Measurements from ENCODE around the gene TP53BP1. TPM values are rescaled to one million over a fixed set of nuclear protein-coding genes. Genes with fewer than 3 reads are reported as not detected.
"Not testable (repeated sequence)": the region's sequence is repeated elsewhere in the genome, so short reads cannot be mapped to it uniquely, and the experiment has no call there.

The TP53BP1 gene, protein sequence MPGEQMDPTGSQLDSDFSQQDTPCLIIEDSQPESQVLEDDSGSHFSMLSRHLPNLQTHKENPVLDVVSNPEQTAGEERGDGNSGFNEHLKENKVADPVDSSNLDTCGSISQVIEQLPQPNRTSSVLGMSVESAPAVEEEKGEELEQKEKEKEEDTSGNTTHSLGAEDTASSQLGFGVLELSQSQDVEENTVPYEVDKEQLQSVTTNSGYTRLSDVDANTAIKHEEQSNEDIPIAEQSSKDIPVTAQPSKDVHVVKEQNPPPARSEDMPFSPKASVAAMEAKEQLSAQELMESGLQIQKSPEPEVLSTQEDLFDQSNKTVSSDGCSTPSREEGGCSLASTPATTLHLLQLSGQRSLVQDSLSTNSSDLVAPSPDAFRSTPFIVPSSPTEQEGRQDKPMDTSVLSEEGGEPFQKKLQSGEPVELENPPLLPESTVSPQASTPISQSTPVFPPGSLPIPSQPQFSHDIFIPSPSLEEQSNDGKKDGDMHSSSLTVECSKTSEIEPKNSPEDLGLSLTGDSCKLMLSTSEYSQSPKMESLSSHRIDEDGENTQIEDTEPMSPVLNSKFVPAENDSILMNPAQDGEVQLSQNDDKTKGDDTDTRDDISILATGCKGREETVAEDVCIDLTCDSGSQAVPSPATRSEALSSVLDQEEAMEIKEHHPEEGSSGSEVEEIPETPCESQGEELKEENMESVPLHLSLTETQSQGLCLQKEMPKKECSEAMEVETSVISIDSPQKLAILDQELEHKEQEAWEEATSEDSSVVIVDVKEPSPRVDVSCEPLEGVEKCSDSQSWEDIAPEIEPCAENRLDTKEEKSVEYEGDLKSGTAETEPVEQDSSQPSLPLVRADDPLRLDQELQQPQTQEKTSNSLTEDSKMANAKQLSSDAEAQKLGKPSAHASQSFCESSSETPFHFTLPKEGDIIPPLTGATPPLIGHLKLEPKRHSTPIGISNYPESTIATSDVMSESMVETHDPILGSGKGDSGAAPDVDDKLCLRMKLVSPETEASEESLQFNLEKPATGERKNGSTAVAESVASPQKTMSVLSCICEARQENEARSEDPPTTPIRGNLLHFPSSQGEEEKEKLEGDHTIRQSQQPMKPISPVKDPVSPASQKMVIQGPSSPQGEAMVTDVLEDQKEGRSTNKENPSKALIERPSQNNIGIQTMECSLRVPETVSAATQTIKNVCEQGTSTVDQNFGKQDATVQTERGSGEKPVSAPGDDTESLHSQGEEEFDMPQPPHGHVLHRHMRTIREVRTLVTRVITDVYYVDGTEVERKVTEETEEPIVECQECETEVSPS (N-terminal part only)
- 10 to 100 TPM; 37.6 to 47.4 (median 42.4) TPM for total RNA-seq

DNA sequence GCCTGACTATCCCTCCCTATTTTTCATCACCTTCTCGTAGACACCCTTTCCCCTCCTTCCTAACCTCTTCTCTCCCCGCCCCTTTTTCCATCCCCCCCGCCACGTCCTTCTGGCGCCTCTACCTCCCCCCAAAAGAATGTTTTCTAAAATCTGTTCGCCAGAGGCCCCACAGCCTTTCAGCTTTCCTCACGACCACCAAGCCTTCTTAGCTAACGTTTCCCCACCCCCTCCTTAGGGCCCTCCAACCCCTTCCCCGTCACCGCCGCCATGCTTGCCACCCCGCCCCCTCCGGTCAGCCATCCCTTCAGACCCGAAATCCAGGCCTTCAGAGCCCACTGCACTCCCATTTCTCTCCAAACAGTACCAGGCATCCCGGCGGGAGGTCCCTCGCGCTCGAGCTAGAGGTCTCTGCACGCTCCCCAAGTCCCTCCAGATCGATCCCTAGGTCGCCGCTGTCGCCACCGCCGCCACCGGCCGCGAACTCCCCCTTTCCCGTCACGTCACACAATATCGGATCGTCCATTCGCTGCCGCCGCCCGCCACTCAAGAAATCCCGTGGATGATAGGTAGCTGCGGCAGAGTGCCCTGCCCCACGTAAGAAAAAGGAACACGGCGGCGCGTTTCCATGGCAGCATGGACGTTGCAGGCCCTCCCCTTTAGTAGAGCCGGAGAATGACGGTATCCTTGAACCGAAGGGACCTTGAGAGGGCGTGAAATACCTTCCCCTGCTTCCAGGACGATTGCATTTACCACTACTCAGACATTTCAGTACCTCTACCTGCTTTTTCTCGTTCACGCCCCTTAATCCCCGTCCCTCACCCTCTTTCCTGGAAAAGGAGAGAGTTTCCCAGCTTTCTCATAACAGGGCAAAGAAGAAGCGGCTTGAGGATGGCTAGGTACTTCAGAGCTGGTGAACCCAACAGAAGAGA is at the start of gene TP53BP1:
Gene TP53BP1 (minus strand): TSS at position 484 of the 929 bp plus-strand sequence. CDS start 113 bp downstream, at position 371.
- WGBS, 2 donors = 0 to 1% methylated on average over 29 to 54 of the region's 54 CpGs
- Histone ChIP-seq H3K9me3 (no peaks in the 10 kb centered on the region), H3K4me3 (peak within 1 kb of the TSS; percentile 70 to 80 (median 74)), H3K27me3 (no peaks in the 10 kb centered on the region), H3K27ac (peak within 1 kb of the TSS; percentile 80 to 91 (median 86)), H3K4me1 (peaks cover 0 to 37% (median 2%) of the 10 kb centered on the region in 4 donors), H3K36me3 (peaks cover 0 to 29% (median 0%) of the 10 kb centered on the region in 3 donors)
- TF ChIP-seq CTCF (IDR thresholded peaks at IDR 0.05) (peak in 1 of 5 experiments; percentile 32), EP300 (IDR thresholded peaks at IDR 0.05) (peak in 1 of 2 donors; percentile 80), POLR2A (IDR thresholded peaks at IDR 0.05) (peak in 1 of 2 donors; percentile 48)
- peak; percentile 96 to 98 for DNase-seq (ENCODE audit: low spot score in 2 of 2)

- TF ChIP-seq POLR2A (IDR thresholded peaks at IDR 0.05) = no peak
- no peak for TF ChIP-seq EP300 (IDR thresholded peaks at IDR 0.05)
- no peak for TF ChIP-seq CTCF (IDR thresholded peaks at IDR 0.05)
- no peaks in the 10 kb centered on the region for H3K27me3 ChIP-seq
- H3K36me3 ChIP-seq = peaks cover 0 to 28% (median 0%) of the 10 kb centered on the region in 3 donors
- no peak overlapping the region for H3K4me3 ChIP-seq
- no peaks in the 10 kb centered on the region for H3K9me3 ChIP-seq
- H3K27ac ChIP-seq = no peak overlapping the region
- H3K4me1 ChIP-seq = no peaks in the 10 kb centered on the region
- no peak for DNase-seq (ENCODE audit: low spot score in 2 of 2)
Observed at GRCh38 chr15:43541785-43542184, 48.8 kb upstream of the TP53BP1 start.

DNA sequence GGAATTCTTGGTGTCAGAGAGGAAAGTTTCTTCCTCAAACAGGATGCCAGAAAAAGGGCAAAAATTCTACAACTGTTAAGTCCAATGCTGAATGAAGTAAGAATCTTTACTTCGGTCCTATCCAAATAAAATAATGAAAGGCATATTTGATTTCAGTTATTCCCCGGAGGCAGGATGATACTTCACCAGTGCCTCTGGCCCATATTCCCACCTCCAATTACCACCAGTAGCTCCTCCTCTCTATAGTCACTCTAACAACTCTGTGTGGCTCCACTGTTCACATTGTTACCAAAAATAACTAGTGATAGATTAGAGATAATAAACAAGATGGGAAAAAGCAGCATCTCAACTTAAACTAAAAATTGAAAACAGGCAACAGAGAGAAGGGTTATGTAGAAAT is 45.1 kb upstream of the TP53BP1 start:
- DNase-seq (ENCODE audit: low spot score in 2 of 2) = no peak
- H3K4me3 ChIP-seq = no peak overlapping the region
- no peaks in the 10 kb centered on the region for H3K9me3 ChIP-seq
- H3K4me1 ChIP-seq = no peaks in the 10 kb centered on the region
- no peaks in the 10 kb centered on the region for H3K27me3 ChIP-seq
- TF ChIP-seq CTCF (IDR thresholded peaks at IDR 0.05) = no peak
- TF ChIP-seq EP300 (IDR thresholded peaks at IDR 0.05) = no peak
- no peak for TF ChIP-seq POLR2A (IDR thresholded peaks at IDR 0.05)
- WGBS, 2 donors = 62 to 64% methylated on average over 2 of the region's 2 CpGs
- H3K36me3 ChIP-seq = peaks cover 0 to 36% (median 8%) of the 10 kb centered on the region in 3 donors
- no peak overlapping the region for H3K27ac ChIP-seq

DNA sequence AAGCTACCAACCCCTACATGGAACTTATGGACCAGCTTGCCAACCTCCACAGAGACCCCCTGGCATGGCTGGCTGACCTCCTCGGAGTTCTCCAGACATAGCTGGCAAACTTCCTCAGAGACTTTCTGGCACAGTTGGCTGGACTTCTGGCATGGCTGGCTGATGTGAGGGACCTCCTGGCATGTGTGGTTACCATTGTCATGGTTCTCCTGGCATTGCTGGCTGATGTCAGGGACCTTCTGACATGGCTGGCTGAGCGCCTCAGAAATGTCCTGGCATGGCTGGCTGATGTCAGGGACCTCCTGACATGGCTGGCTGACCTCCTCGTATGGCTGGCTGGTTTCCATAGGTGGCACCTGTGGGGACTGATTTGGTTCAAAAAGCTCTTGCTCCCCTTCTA is 41.9 kb upstream of the TP53BP1 start:
- H3K9me3 ChIP-seq = no peaks in the 10 kb centered on the region
- H3K27me3 ChIP-seq = no peaks in the 10 kb centered on the region
- H3K27ac ChIP-seq = no peak overlapping the region
- H3K4me1 ChIP-seq = peaks cover 0 to 12% (median 0%) of the 10 kb centered on the region in 4 donors
- no peak for DNase-seq (ENCODE audit: low spot score in 2 of 2)
- peaks cover 0 to 41% (median 8%) of the 10 kb centered on the region in 3 donors for H3K36me3 ChIP-seq
- TF ChIP-seq CTCF (IDR thresholded peaks at IDR 0.05) = no peak
- TF ChIP-seq POLR2A (IDR thresholded peaks at IDR 0.05) = no peak
- no peak for TF ChIP-seq EP300 (IDR thresholded peaks at IDR 0.05)
- H3K4me3 ChIP-seq = no peak overlapping the region
- WGBS, 2 donors = 81 to 83% methylated on average over 3 of the region's 3 CpGs

DNA sequence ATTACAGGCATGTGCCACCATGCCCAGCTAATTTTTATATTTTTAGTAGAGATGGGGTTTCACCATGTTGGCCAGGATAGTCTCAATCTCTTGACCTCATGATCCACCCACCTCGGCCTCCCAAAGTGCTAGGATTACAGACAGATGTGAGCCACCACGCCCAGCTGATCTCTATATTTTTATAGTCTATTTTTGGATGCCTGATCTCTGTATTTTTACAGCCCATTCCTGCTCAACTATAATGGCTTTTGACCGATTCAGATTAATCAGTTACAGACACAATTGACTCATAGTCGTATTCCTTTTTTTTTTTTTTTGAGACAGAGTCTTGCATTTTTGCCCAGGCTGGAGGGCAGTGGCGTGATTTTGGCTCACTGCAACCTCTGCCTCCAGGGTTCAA is 39.9 kb upstream of the TP53BP1 start:
- H3K27me3 ChIP-seq; DNase-seq (ENCODE audit: low spot score in 2 of 2): not testable (repeated sequence)

More for the DNA sequence above, 39.9 kb upstream of the TP53BP1 start:
- H3K27ac ChIP-seq, H3K4me3 ChIP-seq, H3K9me3 ChIP-seq: not testable (repeated sequence)
- WGBS, 2 donors = 62 to 65% methylated on average over 5 of the region's 5 CpGs
- Histone ChIP-seq H3K4me1 (peaks cover 0 to 12% (median 0%) of the 10 kb centered on the region in 4 donors), H3K36me3 (peaks cover 0 to 44% (median 8%) of the 10 kb centered on the region in 3 donors)
